BLaER1 treated with 17β-estradiol and CSF1 and Interleukin-3, amounts not matched to agents 10 nM and 100 nM (cell line): ENCODE measurements around the gene CADM1.

Source experiments
- H3K27ac ChIP-seq, 11 experiments: shearing (Covaris generic); formaldehyde crosslinking; 2 replicates each; pipeline ENCODE4 v1.8.1; 2022
- H3K27me3 ChIP-seq, 11 experiments: shearing (Covaris generic); formaldehyde crosslinking; 2 replicates each; pipeline ENCODE4 v1.8.1; 2022
- H3K36me3 ChIP-seq, 11 experiments: shearing (Covaris generic); formaldehyde crosslinking; 2 replicates each; pipeline ENCODE4 v1.8.1; 2022
- H3K4me1 ChIP-seq, 10 experiments: shearing (Covaris generic); formaldehyde crosslinking; 2 replicates each; pipeline ENCODE4 v1.8.1; 2022
- H3K4me2 ChIP-seq, 11 experiments: shearing (Covaris generic); formaldehyde crosslinking; 2 replicates each; pipeline ENCODE4 v1.8.1; 2022
- H3K4me3 ChIP-seq, 10 experiments: shearing (Covaris generic); formaldehyde crosslinking; 2 replicates each; pipeline ENCODE4 v1.8.1; 2022
- H3K9ac ChIP-seq, 11 experiments: shearing (Covaris generic); formaldehyde crosslinking; 2 replicates each; pipeline ENCODE4 v1.8.1; 2022
- H3K9me3 ChIP-seq, 11 experiments: shearing (Covaris generic); formaldehyde crosslinking; replicated peaks in 1 of 11; 2 replicates each; pipeline ENCODE4 v1.8.1; 2022
- H4K20me1 ChIP-seq, 11 experiments: shearing (Covaris generic); formaldehyde crosslinking; 2 replicates each; pipeline ENCODE4 v1.8.1; 2022
- Cebpa-rat ChIP-seq, 11 experiments: shearing (Covaris generic); IDR thresholded peaks; 2 replicates each; pipeline ENCODE4 v1.8.1; 2022

CADM1 gene

DNA sequence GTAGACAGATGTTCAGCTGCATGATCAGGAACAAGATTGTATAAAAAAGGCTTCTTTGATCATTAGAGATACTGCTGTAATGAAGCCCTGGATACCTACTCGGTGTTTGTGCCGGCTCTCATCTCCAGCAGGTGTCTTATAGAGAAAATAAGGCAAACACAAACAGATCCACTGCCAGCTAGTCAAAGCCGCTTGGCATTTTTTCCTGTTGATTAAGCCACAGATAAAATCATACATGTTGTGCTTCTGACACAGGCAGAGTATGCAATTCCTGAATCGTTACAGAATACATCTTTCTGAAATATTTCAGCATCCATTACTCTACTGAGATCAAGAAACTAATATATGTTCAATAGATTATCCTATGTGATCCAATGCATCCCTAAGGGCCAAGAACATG lies 206.9 kb downstream of the CADM1 start:
- no peaks in the 10 kb centered on the region for H3K27me3 ChIP-seq
- H3K27ac ChIP-seq = no peak overlapping the region
- no peak for TF ChIP-seq Cebpa-rat (IDR thresholded peaks at IDR 0.05)
- peaks cover 0 to 16% (median 7%) of the 10 kb centered on the region in 10 experiments; a peak in 8 of 20 replicates for H3K4me1 ChIP-seq
- no peak overlapping the region for H3K9ac ChIP-seq
- no peak overlapping the region for H3K4me3 ChIP-seq
- H4K20me1 ChIP-seq = no peaks in the 10 kb centered on the region
- H3K4me2 ChIP-seq = no peak overlapping the region
- peaks cover 0 to 8% (median 0%) of the 10 kb centered on the region in 11 experiments; a peak in 3 of 22 replicates for H3K9me3 ChIP-seq
- H3K36me3 ChIP-seq = no peaks in the 10 kb centered on the region

GRCh38 chr11:115291325-115291724 lies 212.9 kb downstream of the CADM1 start:
- Histone ChIP-seq H3K27ac (no peak overlapping the region), H3K4me1 (peaks cover 0 to 6% (median 0%) of the 10 kb centered on the region in 10 experiments; a peak in 4 of 20 replicates), H3K4me2 (no peak overlapping the region), H3K9me3 (peaks cover 0 to 5% (median 0%) of the 10 kb centered on the region in 11 experiments; a peak in 3 of 22 replicates), H3K36me3 (no peaks in the 10 kb centered on the region), H3K27me3 (no peaks in the 10 kb centered on the region), H3K9ac (no peak overlapping the region), H3K4me3 (no peak overlapping the region), H4K20me1 (no peaks in the 10 kb centered on the region)
- no peak for TF ChIP-seq Cebpa-rat (IDR thresholded peaks at IDR 0.05)

DNA sequence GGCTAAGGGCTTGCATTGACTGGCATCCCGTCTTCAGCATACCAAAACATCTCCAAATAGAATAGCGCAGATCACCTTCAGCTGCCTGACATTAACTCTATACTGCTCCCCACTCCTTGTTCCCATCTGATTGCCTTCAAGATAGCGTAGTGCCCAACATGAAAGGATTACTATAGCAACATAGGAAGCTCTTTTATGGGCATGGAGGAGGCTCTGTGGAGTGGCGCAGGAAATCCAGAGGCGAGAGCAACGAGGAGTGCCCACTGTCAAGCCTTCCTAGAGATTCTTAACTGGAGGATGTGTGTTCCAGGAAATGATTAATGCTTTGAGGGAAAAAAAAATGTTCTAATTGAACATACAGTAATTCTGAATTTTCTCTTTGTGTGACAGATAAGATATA lies 213.3 kb downstream of the CADM1 start:
- Histone ChIP-seq H3K27me3 (no peaks in the 10 kb centered on the region), H3K9me3 (peaks cover 0 to under 1% (median 0%) of the 10 kb centered on the region in 11 experiments; a peak in 2 of 22 replicates), H3K4me3 (no peak overlapping the region), H3K4me2 (no peak overlapping the region), H3K27ac (no peak overlapping the region), H4K20me1 (no peaks in the 10 kb centered on the region), H3K9ac (no peak overlapping the region), H3K4me1 (peaks cover 0 to 1% (median 0%) of the 10 kb centered on the region in 10 experiments; a peak in 2 of 20 replicates), H3K36me3 (no peaks in the 10 kb centered on the region)
- TF ChIP-seq Cebpa-rat (IDR thresholded peaks at IDR 0.05) = no peak

DNA sequence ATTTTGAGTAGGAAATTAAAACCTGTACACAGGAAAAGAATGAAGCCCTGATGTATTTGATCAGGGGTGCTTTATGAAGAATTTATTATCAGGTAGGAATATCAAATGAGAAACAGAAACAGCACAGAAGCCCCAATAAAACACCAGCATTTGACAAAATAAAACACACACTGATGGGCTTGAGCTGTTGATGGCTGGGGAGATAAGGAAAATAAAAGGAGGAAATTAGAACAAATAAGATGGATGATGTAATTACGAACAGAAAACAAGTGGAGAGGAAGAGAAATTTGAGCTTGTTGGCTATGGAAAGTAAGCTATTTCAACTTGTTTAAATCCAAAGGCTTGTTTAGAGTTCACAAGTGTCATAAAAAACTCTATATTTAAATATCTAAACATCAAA lies 213.7 kb downstream of the CADM1 start:
- no peaks in the 10 kb centered on the region for H4K20me1 ChIP-seq
- H3K27ac ChIP-seq = no peak overlapping the region
- no peaks in the 10 kb centered on the region for H3K27me3 ChIP-seq
- no peak overlapping the region for H3K9ac ChIP-seq
- no peak for TF ChIP-seq Cebpa-rat (IDR thresholded peaks at IDR 0.05)
- no peaks in the 10 kb centered on the region for H3K4me1 ChIP-seq
- H3K36me3 ChIP-seq = no peaks in the 10 kb centered on the region
- H3K4me3 ChIP-seq = no peak overlapping the region
- H3K9me3 ChIP-seq = no peaks in the 10 kb centered on the region
- no peak overlapping the region for H3K4me2 ChIP-seq

DNA sequence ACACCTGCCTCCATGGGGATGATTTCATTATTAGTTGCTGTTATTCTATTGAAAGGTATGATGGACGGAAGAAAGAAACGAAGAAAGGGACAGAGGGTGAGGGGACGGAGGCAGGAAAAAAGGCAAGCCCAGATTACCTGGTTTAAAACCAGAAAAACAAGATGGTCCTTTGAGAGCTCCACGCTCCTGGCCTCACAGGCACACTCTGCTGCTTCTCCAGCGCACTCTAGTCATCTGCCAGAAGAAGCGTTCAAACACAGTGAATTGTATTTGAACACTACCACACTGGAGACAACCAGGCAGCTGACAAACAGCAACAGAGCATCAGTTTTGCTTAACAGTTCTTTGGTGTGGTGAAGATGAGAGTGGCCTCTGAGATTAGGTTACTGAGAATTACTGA lies 216.9 kb downstream of the CADM1 start:
- H3K4me1 ChIP-seq = no peaks in the 10 kb centered on the region
- no peaks in the 10 kb centered on the region for H3K36me3 ChIP-seq
- H4K20me1 ChIP-seq = no peaks in the 10 kb centered on the region
- no peak for TF ChIP-seq Cebpa-rat (IDR thresholded peaks at IDR 0.05)
- H3K9ac ChIP-seq = no peak overlapping the region
- no peaks in the 10 kb centered on the region for H3K9me3 ChIP-seq
- H3K4me2 ChIP-seq = no peak overlapping the region
- H3K27me3 ChIP-seq = no peaks in the 10 kb centered on the region
- no peak overlapping the region for H3K27ac ChIP-seq
- no peak overlapping the region for H3K4me3 ChIP-seq

- no peak overlapping the region for H3K4me2 ChIP-seq
- TF ChIP-seq Cebpa-rat (IDR thresholded peaks at IDR 0.05) = no peak
- no peaks in the 10 kb centered on the region for H3K36me3 ChIP-seq
- H3K9me3 ChIP-seq = no peaks in the 10 kb centered on the region
- no peaks in the 10 kb centered on the region for H3K27me3 ChIP-seq
- no peak overlapping the region for H3K9ac ChIP-seq
- H4K20me1 ChIP-seq = no peaks in the 10 kb centered on the region
- H3K27ac ChIP-seq = no peak overlapping the region
- no peak overlapping the region for H3K4me3 ChIP-seq
- no peaks in the 10 kb centered on the region for H3K4me1 ChIP-seq
These were observed 217.6 kb downstream of the CADM1 start for GRCh38 chr11:115286614-115287013.

DNA sequence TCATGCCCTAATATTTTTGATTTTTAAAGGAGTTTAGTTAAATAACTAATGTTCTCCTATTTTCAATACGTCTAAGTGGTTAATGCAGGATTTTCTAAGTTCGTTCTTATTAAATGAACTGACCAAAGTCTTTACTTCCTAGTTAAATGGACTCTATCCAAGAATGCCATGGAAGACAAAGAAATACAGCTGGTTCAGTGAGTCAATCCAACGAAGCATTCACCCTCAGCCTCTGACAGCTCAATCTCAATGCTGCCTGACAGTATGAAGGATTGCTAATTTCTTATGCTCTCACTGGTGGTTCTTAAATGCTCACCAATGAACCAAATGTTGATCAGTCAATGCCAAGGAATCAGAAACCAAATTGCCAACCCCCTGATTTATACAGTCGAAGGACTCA lies 219.4 kb downstream of the CADM1 start:
- Histone ChIP-seq H3K4me1 (no peaks in the 10 kb centered on the region), H3K27ac (no peak overlapping the region), H3K27me3 (no peaks in the 10 kb centered on the region), H3K36me3 (no peaks in the 10 kb centered on the region), H4K20me1 (no peaks in the 10 kb centered on the region), H3K9me3 (no peaks in the 10 kb centered on the region), H3K4me3 (no peak overlapping the region), H3K9ac (no peak overlapping the region), H3K4me2 (no peak overlapping the region)
- no peak for TF ChIP-seq Cebpa-rat (IDR thresholded peaks at IDR 0.05)

- no peaks in the 10 kb centered on the region for H3K9me3 ChIP-seq
- no peak for TF ChIP-seq Cebpa-rat (IDR thresholded peaks at IDR 0.05)
- H3K4me1 ChIP-seq = no peaks in the 10 kb centered on the region
- no peak overlapping the region for H3K27ac ChIP-seq
- no peaks in the 10 kb centered on the region for H4K20me1 ChIP-seq
- no peak overlapping the region for H3K4me2 ChIP-seq
- no peak overlapping the region for H3K9ac ChIP-seq
- no peak overlapping the region for H3K4me3 ChIP-seq
- no peaks in the 10 kb centered on the region for H3K27me3 ChIP-seq
- no peaks in the 10 kb centered on the region for H3K36me3 ChIP-seq
These were observed 221.3 kb downstream of the CADM1 start for GRCh38 chr11:115282923-115283322.

- H3K4me1 ChIP-seq = no peaks in the 10 kb centered on the region
- no peaks in the 10 kb centered on the region for H3K27me3 ChIP-seq
- H3K27ac ChIP-seq = no peak overlapping the region
- H4K20me1 ChIP-seq = no peaks in the 10 kb centered on the region
- H3K36me3 ChIP-seq = no peaks in the 10 kb centered on the region
- H3K4me2 ChIP-seq = no peak overlapping the region
- H3K4me3 ChIP-seq = no peak overlapping the region
- no peak for TF ChIP-seq Cebpa-rat (IDR thresholded peaks at IDR 0.05)
- H3K9ac ChIP-seq = no peak overlapping the region
- H3K9me3 ChIP-seq = no peaks in the 10 kb centered on the region
These were observed 223.4 kb downstream of the CADM1 start for GRCh38 chr11:115280775-115281174.

- H3K4me3 ChIP-seq = no peak overlapping the region
- no peak overlapping the region for H3K27ac ChIP-seq
- H4K20me1 ChIP-seq = no peaks in the 10 kb centered on the region
- no peak for TF ChIP-seq Cebpa-rat (IDR thresholded peaks at IDR 0.05)
- no peak overlapping the region for H3K4me2 ChIP-seq
- H3K9ac ChIP-seq = no peak overlapping the region
- H3K9me3 ChIP-seq = 0 out of 22 replicates have a peak, but pooled peaks cover 0 to 1% (median 0%) of the 10 kb centered on the region in 11 experiments
- H3K27me3 ChIP-seq = no peaks in the 10 kb centered on the region
- no peaks in the 10 kb centered on the region for H3K4me1 ChIP-seq
- H3K36me3 ChIP-seq = no peaks in the 10 kb centered on the region
These were observed 224.1 kb downstream of the CADM1 start for GRCh38 chr11:115279813-115280761.
